ENCODE results near the gene NOX3. TPM values are rescaled to one million over a fixed set of nuclear protein-coding genes. Genes with fewer than 3 reads are reported as not detected.
A peak's percentile ranks its signal among the peaks of the same experiment; 100 is the strongest.
"Not testable (repeated sequence)": the region's sequence is repeated elsewhere in the genome, so short reads cannot be mapped to it uniquely, and the experiment has no call there.

NOX3 gene
- total RNA-seq, 1 experiment from 2014 or later: not detected

- DNase-seq (ENCODE audit: low read depth): no peak
- in situ Hi-C loops (cut with HindIII; ENCODE audit: low pct_unique_long_range_greater_than_20kb, low sequenced_read_pairs): no loop called here
Measured at GRCh38 chr6:155473741-155474140, 18.1 kb upstream of the NOX3 start.

- DNase-seq (ENCODE audit: low read depth): no peak
- in situ Hi-C loops (cut with HindIII; ENCODE audit: low pct_unique_long_range_greater_than_20kb, low sequenced_read_pairs): no loop called here
Measured at GRCh38 chr6:155472886-155473285, 17.2 kb upstream of the NOX3 start.

- DNase-seq (ENCODE audit: low read depth); in situ Hi-C loops (cut with HindIII; ENCODE audit: low pct_unique_long_range_greater_than_20kb, low sequenced_read_pairs): not testable (repeated sequence)
Measured at GRCh38 chr6:155470979-155471616, 15.5 kb upstream of the NOX3 start.

- in situ Hi-C loops (cut with HindIII; ENCODE audit: low pct_unique_long_range_greater_than_20kb, low sequenced_read_pairs); DNase-seq (ENCODE audit: low read depth): not testable (repeated sequence)
Measured at GRCh38 chr6:155468543-155468942, 12.9 kb upstream of the NOX3 start.

- no peak for DNase-seq (ENCODE audit: low read depth)
- in situ Hi-C loops (cut with HindIII; ENCODE audit: low pct_unique_long_range_greater_than_20kb, low sequenced_read_pairs): no loop called here
Measured at GRCh38 chr6:155466539-155466938, 10.9 kb upstream of the NOX3 start.

- in situ Hi-C loops (cut with HindIII; ENCODE audit: low pct_unique_long_range_greater_than_20kb, low sequenced_read_pairs): no loop called here
Measured at GRCh38 chr6:155461556-155461955, 5.9 kb upstream of the NOX3 start.

GRCh38 chr6:155454471-155454870, 1.2 kb downstream of the NOX3 start:
- in situ Hi-C loops (cut with HindIII; ENCODE audit: low pct_unique_long_range_greater_than_20kb, low sequenced_read_pairs): no loop called here
- no peak for DNase-seq (ENCODE audit: low read depth)

More at GRCh38 chr6:155461556-155461955, 5.9 kb upstream of the NOX3 start:
- DNase-seq (ENCODE audit: low read depth): no peak

GRCh38 chr6:155454008-155454407, 1.6 kb downstream of the NOX3 start:
- no peak for DNase-seq (ENCODE audit: low read depth)
- in situ Hi-C loops (cut with HindIII; ENCODE audit: low pct_unique_long_range_greater_than_20kb, low sequenced_read_pairs): no loop called here

- in situ Hi-C loops (cut with HindIII; ENCODE audit: low pct_unique_long_range_greater_than_20kb, low sequenced_read_pairs): no loop called here
- no peak for DNase-seq (ENCODE audit: low read depth)
Measured at GRCh38 chr6:155452576-155452975, 3.1 kb downstream of the NOX3 start.

- DNase-seq (ENCODE audit: low read depth); in situ Hi-C loops (cut with HindIII; ENCODE audit: low pct_unique_long_range_greater_than_20kb, low sequenced_read_pairs): not testable (repeated sequence)
Measured at GRCh38 chr6:155451530-155451929, 4.1 kb downstream of the NOX3 start.

- no peak for DNase-seq (ENCODE audit: low read depth)
Measured at GRCh38 chr6:155450240-155450581, 5.4 kb downstream of the NOX3 start.

GRCh38 chr6:155449450-155450239, 6.0 kb downstream of the NOX3 start:
- DNase-seq (ENCODE audit: low read depth): no peak

More at GRCh38 chr6:155450240-155450581, 5.4 kb downstream of the NOX3 start:
- in situ Hi-C loops (cut with HindIII; ENCODE audit: low pct_unique_long_range_greater_than_20kb, low sequenced_read_pairs): no loop called here

GRCh38 chr6:155448668-155449449, 6.8 kb downstream of the NOX3 start:
- DNase-seq (ENCODE audit: low read depth): no peak
- in situ Hi-C loops (cut with HindIII; ENCODE audit: low pct_unique_long_range_greater_than_20kb, low sequenced_read_pairs): no loop called here

More at GRCh38 chr6:155449450-155450239, 6.0 kb downstream of the NOX3 start:
- in situ Hi-C loops (cut with HindIII; ENCODE audit: low pct_unique_long_range_greater_than_20kb, low sequenced_read_pairs): no loop called here

GRCh38 chr6:155447949-155448348, 7.7 kb downstream of the NOX3 start:
- in situ Hi-C loops (cut with HindIII; ENCODE audit: low pct_unique_long_range_greater_than_20kb, low sequenced_read_pairs): no loop called here
- DNase-seq (ENCODE audit: low read depth): no peak

- DNase-seq (ENCODE audit: low read depth): no peak
- in situ Hi-C loops (cut with HindIII; ENCODE audit: low pct_unique_long_range_greater_than_20kb, low sequenced_read_pairs): no loop called here
Measured at GRCh38 chr6:155444952-155445903, 10.4 kb downstream of the NOX3 start.

GRCh38 chr6:155444120-155444917, 11.3 kb downstream of the NOX3 start:
- in situ Hi-C loops (cut with HindIII; ENCODE audit: low pct_unique_long_range_greater_than_20kb, low sequenced_read_pairs): no loop called here
- peak; percentile 1 for DNase-seq (ENCODE audit: low read depth)

GRCh38 chr6:155443168-155443567, 12.5 kb downstream of the NOX3 start:
- no peak for DNase-seq (ENCODE audit: low read depth)
- in situ Hi-C loops (cut with HindIII; ENCODE audit: low pct_unique_long_range_greater_than_20kb, low sequenced_read_pairs): no loop called here

Data from Caki2 (cell line).